Mucosa of stomach (tissue), 1 donor: ENCODE results near the gene BMP7.
"Not testable (repeated sequence)": the region's sequence is repeated elsewhere in the genome, so short reads cannot be mapped to it uniquely, and the experiment has no call there.

ENCODE experiments used
- H3K27me3 ChIP-seq: one replicate; pipeline ENCODE4 v1.7.0; 2013; ENCODE audit warnings: mild to moderate bottlenecking, low read length; ENCODE audit not compliant: control insufficient read depth, insufficient read depth
- H3K36me3 ChIP-seq: one replicate; pipeline ENCODE4 v1.7.0; 2013; ENCODE audit warnings: low read length; ENCODE audit not compliant: control insufficient read depth, insufficient read depth
- H3K4me1 ChIP-seq: one replicate; pipeline ENCODE4 v1.7.0; 2013; ENCODE audit warnings: mild to moderate bottlenecking, low read length; ENCODE audit not compliant: control insufficient read depth, insufficient read depth
- H3K4me3 ChIP-seq: one replicate; pipeline ENCODE4 v1.7.0; 2013; ENCODE audit warnings: low read length
- H3K9ac ChIP-seq: one replicate; pipeline ENCODE4 v1.7.0; 2013; ENCODE audit warnings: mild to moderate bottlenecking, low read length, moderate library complexity
- H3K9me3 ChIP-seq: one replicate; pipeline ENCODE4 v1.7.0; 2013; ENCODE audit warnings: mild to moderate bottlenecking, low read length, moderate library complexity; ENCODE audit not compliant: control insufficient read depth
- donor health status: Pancreatic carcinoma.

BMP7 gene

GRCh38 chr20:57282670-57283361, 16.4 kb upstream of the BMP7 start:
- H3K27me3 ChIP-seq: peaks cover 15% of the 10 kb centered on the region
- peaks cover under 1% of the 10 kb centered on the region for H3K4me1 ChIP-seq
- H3K36me3 ChIP-seq: no peaks in the 10 kb centered on the region
- no peaks in the 10 kb centered on the region for H3K9me3 ChIP-seq
- no peak overlapping the region for H3K9ac ChIP-seq
- H3K4me3 ChIP-seq: no peak overlapping the region

GRCh38 chr20:57281900-57282299, 15.5 kb upstream of the BMP7 start:
- H3K9me3 ChIP-seq: no peaks in the 10 kb centered on the region
- peaks cover 5% of the 10 kb centered on the region for H3K27me3 ChIP-seq
- no peaks in the 10 kb centered on the region for H3K36me3 ChIP-seq
- no peak overlapping the region for H3K9ac ChIP-seq
- no peak overlapping the region for H3K4me3 ChIP-seq
- H3K4me1 ChIP-seq: no peaks in the 10 kb centered on the region

GRCh38 chr20:57280221-57280620, 13.8 kb upstream of the BMP7 start:
- Histone ChIP-seq H3K4me1 (no peaks in the 10 kb centered on the region), H3K4me3 (no peak overlapping the region), H3K9ac (no peak overlapping the region), H3K27me3 (no peaks in the 10 kb centered on the region), H3K36me3 (no peaks in the 10 kb centered on the region), H3K9me3 (no peaks in the 10 kb centered on the region)

GRCh38 chr20:57279548-57279947, 13.1 kb upstream of the BMP7 start:
- H3K4me1 ChIP-seq, H3K4me3 ChIP-seq, H3K27me3 ChIP-seq, H3K36me3 ChIP-seq, H3K9ac ChIP-seq, H3K9me3 ChIP-seq: not testable (repeated sequence)

- H3K9me3 ChIP-seq: no peaks in the 10 kb centered on the region
- no peaks in the 10 kb centered on the region for H3K4me1 ChIP-seq
- H3K9ac ChIP-seq: no peak overlapping the region
- H3K36me3 ChIP-seq: no peaks in the 10 kb centered on the region
- no peaks in the 10 kb centered on the region for H3K27me3 ChIP-seq
- no peak overlapping the region for H3K4me3 ChIP-seq
These were observed 12.0 kb upstream of the BMP7 start for GRCh38 chr20:57278457-57278856.

GRCh38 chr20:57277398-57278105, 11.1 kb upstream of the BMP7 start:
- no peak overlapping the region for H3K4me3 ChIP-seq
- no peaks in the 10 kb centered on the region for H3K4me1 ChIP-seq
- H3K9ac ChIP-seq: no peak overlapping the region
- no peaks in the 10 kb centered on the region for H3K27me3 ChIP-seq
- no peaks in the 10 kb centered on the region for H3K36me3 ChIP-seq
- no peaks in the 10 kb centered on the region for H3K9me3 ChIP-seq

GRCh38 chr20:57276221-57276620, 9.8 kb upstream of the BMP7 start:
- Histone ChIP-seq H3K27me3 (no peaks in the 10 kb centered on the region), H3K4me1 (no peaks in the 10 kb centered on the region), H3K9me3 (no peaks in the 10 kb centered on the region), H3K4me3 (no peak overlapping the region), H3K36me3 (no peaks in the 10 kb centered on the region), H3K9ac (no peak overlapping the region)

GRCh38 chr20:57275813-57276212, 9.4 kb upstream of the BMP7 start:
- Histone ChIP-seq H3K4me1 (no peaks in the 10 kb centered on the region), H3K4me3 (no peak overlapping the region), H3K9me3 (no peaks in the 10 kb centered on the region), H3K9ac (no peak overlapping the region), H3K36me3 (no peaks in the 10 kb centered on the region), H3K27me3 (no peaks in the 10 kb centered on the region)

GRCh38 chr20:57275334-57275733, 8.9 kb upstream of the BMP7 start:
- H3K36me3 ChIP-seq: no peaks in the 10 kb centered on the region
- H3K4me3 ChIP-seq: no peak overlapping the region
- no peaks in the 10 kb centered on the region for H3K27me3 ChIP-seq
- no peaks in the 10 kb centered on the region for H3K4me1 ChIP-seq
- no peak overlapping the region for H3K9ac ChIP-seq
- no peaks in the 10 kb centered on the region for H3K9me3 ChIP-seq

- Histone ChIP-seq H3K4me1 (no peaks in the 10 kb centered on the region), H3K36me3 (no peaks in the 10 kb centered on the region), H3K9ac (no peak overlapping the region), H3K27me3 (no peaks in the 10 kb centered on the region), H3K4me3 (no peak overlapping the region), H3K9me3 (no peaks in the 10 kb centered on the region)
These were observed 8.4 kb upstream of the BMP7 start for GRCh38 chr20:57274846-57275245.

GRCh38 chr20:57274299-57274698, 7.9 kb upstream of the BMP7 start:
- no peaks in the 10 kb centered on the region for H3K27me3 ChIP-seq
- H3K4me1 ChIP-seq: no peaks in the 10 kb centered on the region
- no peak overlapping the region for H3K9ac ChIP-seq
- no peak overlapping the region for H3K4me3 ChIP-seq
- H3K36me3 ChIP-seq: no peaks in the 10 kb centered on the region
- no peaks in the 10 kb centered on the region for H3K9me3 ChIP-seq

GRCh38 chr20:57272883-57273535, 6.6 kb upstream of the BMP7 start:
- Histone ChIP-seq H3K4me1 (no peaks in the 10 kb centered on the region), H3K36me3 (no peaks in the 10 kb centered on the region), H3K9ac (no peak overlapping the region), H3K4me3 (no peak overlapping the region), H3K9me3 (no peaks in the 10 kb centered on the region), H3K27me3 (peaks cover 4% of the 10 kb centered on the region)
